ENCODE data around the gene RBFOX2.

- TF ChIP-seq CTCF (IDR thresholded peaks at IDR 0.05; ENCODE audit: low read depth, low read length, missing input control) (no peak), TAF1 (conservative IDR thresholded peaks at IDR 0.05) (no peak), RAD21 (IDR thresholded peaks at IDR 0.05) (no peak), GABPA (IDR thresholded peaks at IDR 0.05 in 1 of 2, conservative IDR thresholded peaks at IDR 0.05 in 1 of 2) (no peak), MAX (IDR thresholded peaks at IDR 0.05) (no peak), JUND (IDR thresholded peaks at IDR 0.05) (no peak), ZBTB33 (IDR thresholded peaks at IDR 0.05) (no peak), ATF3 (IDR thresholded peaks at IDR 0.05) (no peak), EGR1 (IDR thresholded peaks at IDR 0.05; ENCODE audit: low read depth in 2 of 2) (no peak), HNF4A (conservative IDR thresholded peaks at IDR 0.05) (no peak)
Observed at GRCh38 chr22:35958334-35958733, 70.3 kb downstream of the RBFOX2 start.
